GM15510 (cell line): ENCODE measurements around the gene ICAM2.

Source experiments
- POLR2A ChIP-seq: IDR thresholded peaks from 3 replicates; pipeline ENCODE4 v1.6.1; 2011; ENCODE audit warnings: borderline replicate concordance; ENCODE audit not compliant: insufficient read length; ENCODE audit errors: extremely low read depth

Gene ICAM2

GRCh38 chr17:63960006-63960405, 60.4 kb downstream of the ICAM2 start:
- no peak for TF ChIP-seq POLR2A

GRCh38 chr17:63956296-63956920, 64.0 kb downstream of the ICAM2 start:
- TF ChIP-seq POLR2A = no peak

GRCh38 chr17:63955791-63956190, 64.6 kb downstream of the ICAM2 start:
- TF ChIP-seq POLR2A = no peak

- TF ChIP-seq POLR2A = no peak
These were observed 65.2 kb downstream of the ICAM2 start for GRCh38 chr17:63955232-63955631.

- TF ChIP-seq POLR2A = no peak
These were observed 65.9 kb downstream of the ICAM2 start for GRCh38 chr17:63954402-63955063.
